ENCODE data around the gene RIMS4.

RIMS4 gene

DNA sequence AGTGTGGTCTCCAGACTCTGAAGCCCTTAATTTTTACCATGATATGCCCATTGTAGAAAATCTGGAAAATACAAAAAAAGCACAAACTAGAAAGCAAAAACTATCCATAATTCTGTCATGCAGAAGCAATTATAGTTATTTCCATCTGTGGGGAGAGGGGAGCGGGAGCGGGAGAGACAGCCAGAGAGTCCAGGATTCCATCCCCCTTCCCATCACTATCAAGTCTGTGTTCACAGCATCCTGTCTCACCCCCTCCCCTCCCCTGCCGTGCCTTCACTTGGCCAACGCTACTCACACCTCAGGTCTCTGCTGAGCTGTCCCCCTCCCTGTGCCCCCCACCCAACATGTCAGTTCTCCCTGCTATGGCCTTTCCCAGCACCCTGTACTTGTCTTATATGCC lies 14.5 kb downstream of the RIMS4 start:
- Mint-ChIP-seq H3K4me1 (ENCODE audit: low read depth) (no peaks in the 10 kb centered on the region), H3K27ac (no peak overlapping the region), H3K9me3 (no peaks in the 10 kb centered on the region), H3K4me3 (no peak overlapping the region), H3K36me3 (ENCODE audit: low read depth) (no peaks in the 10 kb centered on the region), H3K27me3 (no peaks in the 10 kb centered on the region)
- DNase-seq: no peak

DNA sequence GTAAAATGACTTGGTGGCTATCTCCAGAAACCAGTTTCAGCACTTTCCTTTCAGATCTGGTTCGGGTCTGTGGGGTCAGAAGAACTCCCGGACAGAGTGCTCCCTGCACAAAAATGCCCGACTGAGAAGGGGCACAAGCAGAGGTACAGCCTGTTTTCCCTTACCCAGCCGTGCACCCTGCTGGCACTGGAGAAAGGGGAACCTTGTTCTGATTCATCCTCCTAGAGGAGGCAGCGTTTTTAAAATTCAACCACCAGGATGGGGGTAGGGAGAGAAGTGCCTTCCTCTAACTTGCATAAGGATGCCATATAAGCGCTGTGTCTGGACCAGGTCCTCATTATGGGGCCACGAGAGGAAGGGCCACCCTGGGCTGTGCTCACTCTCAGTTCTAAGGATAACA lies 17.6 kb downstream of the RIMS4 start:
- Mint-ChIP-seq H3K4me1 (ENCODE audit: low read depth) (no peaks in the 10 kb centered on the region), H3K27me3 (peaks cover 8% of the 10 kb centered on the region), H3K9me3 (no peaks in the 10 kb centered on the region), H3K4me3 (no peak overlapping the region), H3K36me3 (ENCODE audit: low read depth) (no peaks in the 10 kb centered on the region), H3K27ac (no peak overlapping the region)
- DNase-seq: no peak

DNA sequence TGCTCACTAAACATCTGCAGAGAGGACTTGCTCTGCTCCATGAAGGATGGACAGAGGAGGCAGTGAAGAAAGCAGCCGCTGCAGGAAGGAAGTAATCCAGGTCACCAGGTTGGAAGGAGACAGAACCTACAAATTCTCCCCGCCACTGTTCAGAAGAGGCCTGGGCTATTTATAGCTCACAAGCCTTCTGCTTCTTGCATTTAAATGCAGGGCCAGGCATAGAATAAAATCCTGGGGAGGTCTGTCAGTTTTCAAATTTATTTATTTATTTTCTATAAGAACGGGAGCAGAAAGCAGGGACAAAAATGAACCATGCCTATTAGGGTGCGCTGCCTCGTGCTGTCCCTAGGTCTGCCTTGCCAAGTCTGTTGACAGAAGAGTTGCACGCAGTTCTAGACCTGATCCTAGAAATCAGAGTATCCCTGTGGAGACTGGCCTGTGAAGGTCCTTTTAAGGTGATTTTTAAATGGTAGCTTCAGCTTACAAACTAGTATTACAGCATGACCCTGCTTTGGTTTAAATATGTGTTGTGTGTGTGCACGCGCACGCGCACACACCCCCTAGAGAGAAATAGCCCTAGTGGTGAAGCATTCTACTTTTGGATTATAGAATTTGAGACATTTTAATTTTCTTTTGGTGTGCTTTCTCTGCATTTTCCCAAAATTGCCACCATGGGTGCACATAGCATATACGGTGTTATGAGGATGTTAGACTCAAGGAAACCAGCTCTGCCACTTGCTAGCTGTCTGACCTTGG lies 19.5 kb downstream of the RIMS4 start:
- Mint-ChIP-seq H3K27me3 (peaks cover 18% of the 10 kb centered on the region), H3K9me3 (no peaks in the 10 kb centered on the region), H3K36me3 (ENCODE audit: low read depth) (no peaks in the 10 kb centered on the region), H3K4me1 (ENCODE audit: low read depth) (no peaks in the 10 kb centered on the region), H3K4me3 (no peak overlapping the region), H3K27ac (no peak overlapping the region)
- no peak for DNase-seq

DNA sequence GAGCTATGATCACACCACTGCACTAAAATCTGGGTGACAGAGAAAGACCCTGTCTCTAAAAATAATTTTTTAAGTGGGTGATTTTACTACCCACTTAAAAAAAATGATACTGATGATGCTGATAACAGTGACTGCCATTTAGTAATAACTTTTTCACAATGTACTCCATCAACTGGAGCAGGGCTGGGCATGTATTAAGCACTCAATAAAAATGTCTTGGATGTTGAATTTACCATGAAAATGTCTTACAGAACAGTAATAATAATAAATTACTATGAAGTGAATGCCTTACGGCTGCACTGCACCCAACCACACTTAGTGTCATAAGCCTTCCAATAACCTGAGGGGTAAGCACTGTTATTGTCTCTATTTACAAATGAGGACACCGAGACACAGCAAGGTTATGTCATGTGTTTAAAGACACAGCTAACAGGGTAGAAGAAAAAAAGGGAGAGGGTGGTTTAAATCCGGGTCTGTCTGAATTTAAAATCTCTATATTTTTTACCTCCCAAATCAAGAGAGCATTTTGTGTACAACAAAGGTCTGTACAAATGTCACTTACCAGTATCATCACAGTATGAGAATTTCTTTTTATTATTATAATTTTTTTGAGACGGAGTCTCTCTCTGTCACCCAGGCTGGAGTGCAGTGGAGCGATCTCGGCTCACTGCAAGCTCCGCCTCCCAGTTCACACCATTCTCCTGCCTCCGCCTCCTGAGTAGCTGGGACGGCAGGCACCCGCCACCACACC lies 21.5 kb downstream of the RIMS4 start:
- Mint-ChIP-seq H3K36me3 (ENCODE audit: low read depth) (no peaks in the 10 kb centered on the region), H3K4me1 (ENCODE audit: low read depth) (no peaks in the 10 kb centered on the region), H3K27ac (no peak overlapping the region), H3K27me3 (peaks cover 18% of the 10 kb centered on the region), H3K4me3 (no peak overlapping the region), H3K9me3 (no peaks in the 10 kb centered on the region)
- DNase-seq: no peak

DNA sequence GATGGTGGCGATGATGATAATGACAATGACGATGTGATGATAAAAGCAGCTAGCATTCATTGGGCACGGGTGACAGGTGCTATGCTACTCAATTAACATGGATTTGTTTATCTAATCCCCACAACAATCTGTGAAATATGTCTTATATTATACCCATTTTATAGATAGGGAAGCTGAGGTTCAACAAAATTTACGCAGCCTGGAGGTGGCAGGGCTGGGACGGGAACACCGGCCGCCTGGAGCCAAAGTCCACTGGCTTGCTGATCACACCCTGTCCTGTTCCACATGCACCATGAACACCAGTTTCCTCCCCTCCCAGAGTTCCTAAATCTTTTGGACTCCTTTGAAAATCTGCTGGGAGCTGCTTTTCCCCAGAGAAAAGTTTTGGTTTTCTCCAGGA lies 23.0 kb downstream of the RIMS4 start:
- no peak for DNase-seq
- H3K36me3 Mint-ChIP-seq (ENCODE audit: low read depth): no peaks in the 10 kb centered on the region
- no peaks in the 10 kb centered on the region for H3K9me3 Mint-ChIP-seq
- no peak overlapping the region for H3K4me3 Mint-ChIP-seq
- H3K27ac Mint-ChIP-seq: no peak overlapping the region
- peaks cover 20% of the 10 kb centered on the region for H3K27me3 Mint-ChIP-seq
- H3K4me1 Mint-ChIP-seq (ENCODE audit: low read depth): no peaks in the 10 kb centered on the region

GRCh38 chr20:44785768-44786167 lies 24.6 kb downstream of the RIMS4 start:
- Mint-ChIP-seq H3K36me3 (ENCODE audit: low read depth) (no peaks in the 10 kb centered on the region), H3K27ac (no peak overlapping the region), H3K9me3 (no peaks in the 10 kb centered on the region), H3K27me3 (peaks cover 26% of the 10 kb centered on the region), H3K4me3 (no peak overlapping the region), H3K4me1 (ENCODE audit: low read depth) (no peaks in the 10 kb centered on the region)
- DNase-seq: no peak

GRCh38 chr20:44784688-44785087 lies 25.7 kb downstream of the RIMS4 start:
- Mint-ChIP-seq H3K36me3 (ENCODE audit: low read depth) (no peaks in the 10 kb centered on the region), H3K27ac (no peak overlapping the region), H3K4me3 (no peak overlapping the region), H3K27me3 (peaks cover 21% of the 10 kb centered on the region), H3K9me3 (no peaks in the 10 kb centered on the region), H3K4me1 (ENCODE audit: low read depth) (no peaks in the 10 kb centered on the region)
- DNase-seq: no peak

- Mint-ChIP-seq H3K27me3 (peaks cover 12% of the 10 kb centered on the region), H3K4me3 (no peak overlapping the region), H3K27ac (no peak overlapping the region), H3K36me3 (ENCODE audit: low read depth) (no peaks in the 10 kb centered on the region), H3K4me1 (ENCODE audit: low read depth) (no peaks in the 10 kb centered on the region), H3K9me3 (no peaks in the 10 kb centered on the region)
- no peak for DNase-seq
Observed at GRCh38 chr20:44781791-44782190, 28.6 kb downstream of the RIMS4 start.

GRCh38 chr20:44781118-44781517 lies 29.2 kb downstream of the RIMS4 start:
- Mint-ChIP-seq H3K4me1 (ENCODE audit: low read depth) (no peaks in the 10 kb centered on the region), H3K9me3 (no peaks in the 10 kb centered on the region), H3K27me3 (peaks cover 12% of the 10 kb centered on the region), H3K4me3 (no peak overlapping the region), H3K27ac (no peak overlapping the region), H3K36me3 (ENCODE audit: low read depth) (no peaks in the 10 kb centered on the region)
- DNase-seq: no peak

- Mint-ChIP-seq H3K36me3 (ENCODE audit: low read depth) (no peaks in the 10 kb centered on the region), H3K9me3 (no peaks in the 10 kb centered on the region), H3K27me3 (peaks cover 12% of the 10 kb centered on the region), H3K4me3 (no peak overlapping the region), H3K27ac (no peak overlapping the region), H3K4me1 (ENCODE audit: low read depth) (no peaks in the 10 kb centered on the region)
- DNase-seq: peak; percentile 37
Observed at GRCh38 chr20:44780226-44780625, 30.1 kb downstream of the RIMS4 start.

- no peak for DNase-seq
- peaks cover 13% of the 10 kb centered on the region for H3K27me3 Mint-ChIP-seq
- H3K4me1 Mint-ChIP-seq (ENCODE audit: low read depth): no peaks in the 10 kb centered on the region
- no peaks in the 10 kb centered on the region for H3K36me3 Mint-ChIP-seq (ENCODE audit: low read depth)
- H3K9me3 Mint-ChIP-seq: no peaks in the 10 kb centered on the region
- H3K4me3 Mint-ChIP-seq: no peak overlapping the region
- H3K27ac Mint-ChIP-seq: no peak overlapping the region
Observed at GRCh38 chr20:44776980-44777379, 33.4 kb downstream of the RIMS4 start.

DNA sequence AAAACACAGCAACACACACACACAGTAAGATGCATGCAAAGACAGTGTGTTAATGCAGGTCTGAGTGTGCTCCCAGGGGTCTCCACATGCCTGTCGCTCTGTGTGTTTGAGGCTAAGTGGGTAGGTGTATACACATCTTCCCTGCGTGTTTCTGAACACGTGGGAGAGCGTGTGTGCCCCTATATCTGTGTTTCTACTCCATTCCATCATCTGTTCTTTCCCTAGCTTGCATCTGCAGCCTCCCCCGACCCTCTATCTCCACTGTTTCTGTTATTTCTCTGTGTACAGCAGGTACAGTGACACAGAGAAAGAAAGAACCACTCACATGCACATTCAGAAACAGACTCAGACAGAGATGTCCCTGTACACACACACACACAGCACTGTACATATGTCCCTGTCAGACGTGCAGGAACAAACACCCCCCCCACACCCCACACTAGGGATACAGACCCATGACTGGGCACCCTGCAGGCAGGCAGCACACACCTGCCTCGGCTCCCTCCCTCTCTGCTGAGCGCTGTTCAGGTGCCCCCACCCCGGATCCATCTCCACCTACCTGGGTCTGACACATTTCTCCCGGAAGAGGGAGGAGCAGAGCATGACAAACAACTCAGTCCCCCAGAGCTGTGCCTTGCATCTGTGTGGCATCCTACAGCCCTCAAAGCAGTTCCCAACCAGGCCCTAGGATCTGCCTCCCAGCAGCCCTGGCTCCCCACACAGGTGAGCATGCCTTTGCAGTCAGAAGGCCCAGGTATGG lies 37.1 kb downstream of the RIMS4 start:
- Mint-ChIP-seq H3K36me3 (ENCODE audit: low read depth) (no peaks in the 10 kb centered on the region), H3K4me1 (ENCODE audit: low read depth) (no peaks in the 10 kb centered on the region), H3K4me3 (no peak overlapping the region), H3K9me3 (no peaks in the 10 kb centered on the region), H3K27ac (no peak overlapping the region), H3K27me3 (peaks cover 11% of the 10 kb centered on the region)
- DNase-seq: no peak

GRCh38 chr20:44772636-44773035 lies 37.7 kb downstream of the RIMS4 start:
- no peaks in the 10 kb centered on the region for H3K4me1 Mint-ChIP-seq (ENCODE audit: low read depth)
- DNase-seq: no peak
- H3K36me3 Mint-ChIP-seq (ENCODE audit: low read depth): no peaks in the 10 kb centered on the region
- no peak overlapping the region for H3K4me3 Mint-ChIP-seq
- H3K9me3 Mint-ChIP-seq: no peaks in the 10 kb centered on the region
- peaks cover 11% of the 10 kb centered on the region for H3K27me3 Mint-ChIP-seq
- no peak overlapping the region for H3K27ac Mint-ChIP-seq

DNA sequence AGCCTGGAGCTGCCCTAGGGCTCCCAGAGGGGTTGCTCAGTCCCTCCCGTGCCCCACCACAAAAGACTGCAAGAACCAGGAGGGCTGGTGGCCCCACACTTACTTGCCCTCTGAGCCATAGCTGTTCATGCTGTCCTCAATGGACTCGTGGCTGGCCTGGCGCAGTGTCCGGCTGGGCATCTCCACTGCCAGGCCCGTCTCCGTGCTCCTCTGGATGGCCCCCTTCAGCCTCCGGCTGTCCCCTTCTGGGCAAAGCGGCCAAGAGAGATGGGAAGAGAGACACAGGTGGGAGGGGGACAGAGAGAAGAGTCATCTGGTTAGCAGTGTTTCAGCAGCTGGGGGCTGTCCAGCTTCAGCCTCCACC lies 39.2 kb downstream of the RIMS4 start:
- H3K4me1 Mint-ChIP-seq (ENCODE audit: low read depth): no peaks in the 10 kb centered on the region
- H3K27ac Mint-ChIP-seq: no peak overlapping the region
- H3K4me3 Mint-ChIP-seq: no peak overlapping the region
- peaks cover 8% of the 10 kb centered on the region for H3K27me3 Mint-ChIP-seq
- no peak for DNase-seq
- no peaks in the 10 kb centered on the region for H3K36me3 Mint-ChIP-seq (ENCODE audit: low read depth)
- H3K9me3 Mint-ChIP-seq: no peaks in the 10 kb centered on the region
